CD14-positive monocyte (primary cell): ENCODE data around the gene SBF1. TPM values are rescaled to one million over a fixed set of nuclear protein-coding genes. Genes with fewer than 3 reads are reported as not detected.

Experiments
- DNase-seq, 3 donors: peaks; one replicate each; pipeline ENCODE4 v3.0.0-alpha.2; 2011 to 2022
- H2AFZ ChIP-seq: 2 replicates; pipeline ENCODE4 v1.6.0; 2012; ENCODE audit warnings: mild to moderate bottlenecking, low read depth, low read length, inconsistent platforms; ENCODE audit not compliant: insufficient read depth, poor library complexity, severe bottlenecking
- H3K27ac ChIP-seq, 2 donors: 1 replicate in 1 of 2; 2 replicates in 1 of 2; pipeline ENCODE4 v1.5.1; 2012 to 2013; ENCODE audit warnings: low read length in 2 of 2, control low read depth in 1 of 2, inconsistent platforms in 1 of 2, low read depth in 1 of 2, mild to moderate bottlenecking in 1 of 2
- H3K27me3 ChIP-seq, 2 donors: one replicate each; pipeline versions ENCODE4 v1.6.0 to v1.6.1; 2011 to 2013; ENCODE audit warnings: low read length in 2 of 2; ENCODE audit not compliant: control insufficient read depth in 2 of 2, insufficient read depth in 2 of 2
- H3K36me3 ChIP-seq, 2 donors: replicated peaks in 1 of 2; 1 replicate in 1 of 2; 2 replicates in 1 of 2; pipeline versions ENCODE4 v1.5.1 to v1.6.1; 2012 to 2013; ENCODE audit warnings: low read length in 2 of 2, control low read depth in 1 of 2, inconsistent platforms in 1 of 2, mild to moderate bottlenecking in 1 of 2; ENCODE audit not compliant: insufficient read depth in 2 of 2, control insufficient read depth in 1 of 2
- H3K4me1 ChIP-seq, 2 donors: 1 replicate in 1 of 2; 2 replicates in 1 of 2; pipeline versions ENCODE4 v1.5.1 to v1.6.1; 2012 to 2013; ENCODE audit warnings: low read length in 2 of 2, control low read depth in 1 of 2, inconsistent platforms in 1 of 2, mild to moderate bottlenecking in 1 of 2, moderate library complexity in 1 of 2; ENCODE audit not compliant: insufficient read depth in 2 of 2, control insufficient read depth in 1 of 2
- H3K4me2 ChIP-seq: replicated peaks from 2 replicates; pipeline ENCODE3; 2012; ENCODE audit warnings: low read length, moderate library complexity, mild to moderate bottlenecking; ENCODE audit not compliant: poor library complexity, severe bottlenecking; ENCODE audit errors: extremely low read depth
- H3K4me3 ChIP-seq, 3 experiments: fragments of 200-600 bp in 1 of 3; sonication (generic) in 1 of 3; replicated peaks in 1 of 3; 1 replicate in 2 of 3; 2 replicates in 1 of 3; pipeline ENCODE4 v1.5.1; 2011 to 2013; ENCODE audit warnings: low read length in 3 of 3, mild to moderate bottlenecking in 3 of 3, control low read depth in 2 of 3, low read depth in 2 of 3, inconsistent platforms in 1 of 3, moderate library complexity in 1 of 3
- H3K79me2 ChIP-seq: 2 replicates; pipeline ENCODE4 v1.6.0; 2012; ENCODE audit warnings: mild to moderate bottlenecking, control low read depth, inconsistent platforms, low read length, moderate library complexity; ENCODE audit not compliant: insufficient read depth
- H3K9ac ChIP-seq: 2 replicates; pipeline ENCODE4 v1.6.0; 2017; ENCODE audit warnings: low read length, mild to moderate bottlenecking; ENCODE audit not compliant: insufficient read depth, poor library complexity, severe bottlenecking
- H3K9me3 ChIP-seq, 2 donors: replicated peaks in 1 of 2; 1 replicate in 1 of 2; 2 replicates in 1 of 2; pipeline versions ENCODE4 v1.5.1 to v1.6.1; 2012 to 2013; ENCODE audit warnings: low read length in 2 of 2, control low read depth in 1 of 2; ENCODE audit not compliant: control insufficient read depth in 1 of 2, insufficient read depth in 1 of 2
- H4K20me1 ChIP-seq: 2 replicates; pipeline ENCODE4 v1.6.0; 2012; ENCODE audit warnings: mild to moderate bottlenecking, low read length, control low read depth, moderate library complexity; ENCODE audit not compliant: insufficient read depth
- H3K27ac Mint-ChIP-seq, 7 donors: one replicate each; pipeline ENCODE4 v1.8.0; 2020; ENCODE audit warnings: mild to moderate bottlenecking in 7 of 7, mixed read lengths in 7 of 7, moderate library complexity in 6 of 7, inconsistent platforms in 2 of 7
- H3K27me3 Mint-ChIP-seq, 3 donors: one replicate each; pipeline ENCODE4 v1.8.0; 2021 to 2022; ENCODE audit warnings: low read depth in 3 of 3, mild to moderate bottlenecking in 3 of 3, mixed read lengths in 3 of 3, moderate library complexity in 3 of 3, inconsistent platforms in 1 of 3
- H3K36me3 Mint-ChIP-seq, 2 donors: one replicate each; pipeline ENCODE4 v1.8.0; 2020; ENCODE audit warnings: mixed read lengths in 2 of 2, inconsistent platforms in 1 of 2, mild to moderate bottlenecking in 1 of 2
- H3K4me1 Mint-ChIP-seq: one replicate; pipeline ENCODE4 v1.8.0; 2020; ENCODE audit warnings: mild to moderate bottlenecking, mixed read lengths
- H3K4me3 Mint-ChIP-seq, 2 donors: one replicate each; pipeline ENCODE4 v1.8.0; 2020; ENCODE audit warnings: mild to moderate bottlenecking in 2 of 2, mixed read lengths in 2 of 2, moderate library complexity in 1 of 2
- H3K9me3 Mint-ChIP-seq, 7 donors: one replicate each; pipeline ENCODE4 v1.8.0; 2020 to 2022; ENCODE audit warnings: mixed read lengths in 7 of 7, mild to moderate bottlenecking in 6 of 7, moderate library complexity in 6 of 7, inconsistent platforms in 2 of 7
- CTCF ChIP-seq: fragments of 200-600 bp; IDR thresholded peaks from one replicate; pipeline ENCODE4 v1.8.0; 2022; ENCODE audit warnings: antibody characterized with exemption, mild to moderate bottlenecking
- WGBS: methylation state at CpG from one replicate; pipeline ENCODE4 v1.1.5; 2013; ENCODE audit warnings: missing lambda C conversion rate; ENCODE audit not compliant: insufficient coverage; 5-methylcytosine and 5-hydroxymethylcytosine counted together
- intact Hi-C, 2 donors: fragments of 100-400 bp; cut with micrococcal nuclease; formaldehyde crosslinking; loops; one replicate each; pipeline versions ENCODE4 v1.15.0 to v1.15.1; 2023
- polyA plus RNA-seq, 3 donors: library from polyadenylated mRNA; depleted of rRNA in 1 of 3; unstranded in 2 of 3; stranded (reverse) in 1 of 3; fragments of 300-500 nt in 2 of 3; fragments of >200 nt in 1 of 3; fragmentation: Illumina TruSeq in 2 of 3; gene quantifications; 1 replicate in 2 of 3; 2 replicates in 1 of 3; pipeline ENCODE4 v1.2.3, GENCODE V29; 2012 to 2021

Gene SBF1
- polyA plus RNA-seq, 3 donors, result 4.0 to 45.9 (median 6.2) TPM

GRCh38 chr22:50439314-50439870 is 35.4 kb downstream of the SBF1 start:
- Mint-ChIP-seq H3K27ac (no peak overlapping the region), H3K4me3 (no peak overlapping the region), H3K9me3 (no peaks in the 10 kb centered on the region), H3K4me1 (no peaks in the 10 kb centered on the region), H3K27me3 (no peaks in the 10 kb centered on the region), H3K36me3 (peaks cover 47 to 83% of the 10 kb centered on the region in 2 donors)
- H3K4me2 ChIP-seq, result no peak overlapping the region
- no peak for TF ChIP-seq CTCF
- H3K4me3 ChIP-seq, result no peak overlapping the region
- peaks cover 28% of the 10 kb centered on the region for H4K20me1 ChIP-seq
- H3K27me3 ChIP-seq, result no peaks in the 10 kb centered on the region
- no peak overlapping the region for H2AFZ ChIP-seq
- H3K36me3 ChIP-seq, result peaks cover 71 to 86% of the 10 kb centered on the region in 2 donors
- H3K9me3 ChIP-seq, result no peaks in the 10 kb centered on the region
- H3K4me1 ChIP-seq, result no peaks in the 10 kb centered on the region
- 91% methylated on average over 17 of the region's 17 CpGs for WGBS
- intact Hi-C loops, result no loop called here
- H3K27ac ChIP-seq, result no peak overlapping the region
- no peaks in the 10 kb centered on the region for H3K79me2 ChIP-seq
- no peak for DNase-seq
- H3K9ac ChIP-seq, result no peak overlapping the region

DNA sequence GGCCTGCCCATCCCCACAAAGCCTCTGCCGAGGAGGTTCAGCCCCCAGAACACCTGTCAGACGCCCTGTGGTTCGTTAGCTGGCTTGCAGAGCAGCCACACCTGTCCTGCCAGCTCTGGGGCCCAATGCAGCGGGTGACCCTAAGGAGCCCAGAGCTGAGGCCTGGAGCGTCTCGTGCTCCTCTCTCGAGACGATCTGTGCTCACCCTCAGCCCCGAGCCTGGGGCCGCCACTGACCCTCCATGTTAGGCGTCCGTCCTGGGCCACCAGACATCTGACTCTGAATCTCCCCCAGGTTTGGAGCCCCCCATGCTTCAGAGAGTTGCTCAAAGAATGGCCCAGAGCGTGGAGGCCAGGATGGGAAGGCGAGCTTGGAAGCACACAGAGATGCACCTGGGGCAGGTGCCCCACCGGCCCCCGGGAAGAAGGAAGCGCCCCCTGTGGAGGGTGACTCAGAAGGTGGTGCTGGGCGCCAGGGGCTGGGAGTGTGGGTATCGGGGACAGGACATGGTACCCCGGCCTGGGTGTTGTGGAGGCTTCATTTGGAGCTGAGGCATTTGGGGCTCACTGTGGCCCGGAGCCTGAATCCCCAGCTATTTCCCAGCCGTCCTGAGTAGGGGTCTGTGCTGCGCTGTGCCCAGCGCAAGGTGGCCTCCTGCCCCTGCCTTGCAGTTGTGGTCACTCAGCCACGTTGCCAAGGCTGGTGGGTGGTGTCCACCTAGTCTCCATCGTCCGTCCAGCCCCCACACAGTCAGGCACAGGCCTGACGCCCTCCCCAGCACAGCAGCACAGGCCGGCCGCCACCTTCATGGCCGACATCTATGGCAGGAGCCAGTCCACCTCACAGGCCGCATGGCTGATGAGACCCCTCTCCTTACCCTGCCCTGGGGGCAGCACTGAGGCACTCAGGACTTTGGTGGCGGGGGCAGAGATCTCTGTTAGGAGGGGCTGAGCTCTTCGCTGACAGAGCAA is 36.2 kb downstream of the SBF1 start:
- Histone ChIP-seq H3K4me3 (no peak overlapping the region), H4K20me1 (peaks cover 25% of the 10 kb centered on the region), H3K4me1 (no peaks in the 10 kb centered on the region), H3K27me3 (no peaks in the 10 kb centered on the region), H3K9ac (no peak overlapping the region), H3K4me2 (no peak overlapping the region), H2AFZ (no peak overlapping the region), H3K9me3 (no peaks in the 10 kb centered on the region), H3K36me3 (peaks cover 64 to 83% of the 10 kb centered on the region in 2 donors), H3K79me2 (no peaks in the 10 kb centered on the region), H3K27ac (no peak overlapping the region)
- no peak for TF ChIP-seq CTCF
- Mint-ChIP-seq H3K36me3 (peaks cover 47 to 79% of the 10 kb centered on the region in 2 donors), H3K27me3 (no peaks in the 10 kb centered on the region), H3K9me3 (no peaks in the 10 kb centered on the region), H3K4me3 (no peak overlapping the region), H3K4me1 (no peaks in the 10 kb centered on the region), H3K27ac (peak overlapping the region in 1 of 7 donors; percentile 32)
- 89% methylated on average over 30 of the region's 34 CpGs for WGBS
- intact Hi-C loops, result no loop called here
- DNase-seq, result no peak
